ENCODE measurements around the gene SLC31A1.
"Not testable (repeated sequence)": the region's sequence is repeated elsewhere in the genome, so short reads cannot be mapped to it uniquely, and the experiment has no call there.

SLC31A1 gene

GRCh38 chr9:113241161-113241560 is 19.8 kb downstream of the SLC31A1 start:
- DNase-seq (ENCODE audit: low read depth): peak; percentile 36
- no peak overlapping the region for H3K4me3 ChIP-seq (ENCODE audit: low read depth, low read length)
- TF ChIP-seq CTCF (IDR thresholded peaks at IDR 0.05; ENCODE audit: control insufficient read depth, extremely low read depth, insufficient read depth): no peak

- no peak for TF ChIP-seq CTCF (IDR thresholded peaks at IDR 0.05; ENCODE audit: control insufficient read depth, extremely low read depth, insufficient read depth)
- H3K4me3 ChIP-seq (ENCODE audit: low read depth, low read length): no peak overlapping the region
- no peak for DNase-seq (ENCODE audit: low read depth)
Measured at GRCh38 chr9:113244556-113244955, 23.2 kb downstream of the SLC31A1 start.

GRCh38 chr9:113245894-113246293 is 24.6 kb downstream of the SLC31A1 start:
- H3K4me3 ChIP-seq (ENCODE audit: low read depth, low read length): no peak overlapping the region
- DNase-seq (ENCODE audit: low read depth): no peak
- no peak for TF ChIP-seq CTCF (IDR thresholded peaks at IDR 0.05; ENCODE audit: control insufficient read depth, extremely low read depth, insufficient read depth)

- DNase-seq (ENCODE audit: low read depth): no peak
- TF ChIP-seq CTCF (IDR thresholded peaks at IDR 0.05; ENCODE audit: control insufficient read depth, extremely low read depth, insufficient read depth): no peak
- no peak overlapping the region for H3K4me3 ChIP-seq (ENCODE audit: low read depth, low read length)
Measured at GRCh38 chr9:113246928-113247327, 25.6 kb downstream of the SLC31A1 start.

GRCh38 chr9:113247640-113248039 is 26.3 kb downstream of the SLC31A1 start:
- no peak for TF ChIP-seq CTCF (IDR thresholded peaks at IDR 0.05; ENCODE audit: control insufficient read depth, extremely low read depth, insufficient read depth)
- no peak overlapping the region for H3K4me3 ChIP-seq (ENCODE audit: low read depth, low read length)
- no peak for DNase-seq (ENCODE audit: low read depth)

- not testable (repeated sequence) for DNase-seq (ENCODE audit: low read depth); H3K4me3 ChIP-seq (ENCODE audit: low read depth, low read length)
Measured at GRCh38 chr9:113249661-113250060, 28.3 kb downstream of the SLC31A1 start.

GRCh38 chr9:113250807-113251206 is 29.5 kb downstream of the SLC31A1 start:
- DNase-seq (ENCODE audit: low read depth): no peak
- no peak overlapping the region for H3K4me3 ChIP-seq (ENCODE audit: low read depth, low read length)
- TF ChIP-seq CTCF (IDR thresholded peaks at IDR 0.05; ENCODE audit: control insufficient read depth, extremely low read depth, insufficient read depth): no peak
